HepG2 (cell line): ENCODE measurements around the gene PGA5. TPM values are rescaled to one million over a fixed set of nuclear protein-coding genes. Genes with fewer than 3 reads are reported as not detected.

Source experiments
- ASH2L ChIP-seq: fragments of 300-600, 200-600 bp; sonication (generic); IDR thresholded peaks from 2 replicates; pipeline ENCODE4 v1.7.0; 2017; ENCODE audit warnings: low read depth, mild to moderate bottlenecking, moderate library complexity, mixed read lengths, low read length; ENCODE audit not compliant: insufficient read length
- CC2D1A ChIP-seq: sonication (generic); formaldehyde crosslinking; IDR thresholded peaks from 2 replicates; pipeline ENCODE4 v1.8.1; 2023; ENCODE audit warnings: mild to moderate bottlenecking, missing genetic modification reagents
- CTCF ChIP-seq: sonication (generic); formaldehyde crosslinking; IDR thresholded peaks from 2 replicates; pipeline ENCODE4 v1.5.0; 2020; ENCODE audit warnings: mild to moderate bottlenecking, missing genetic modification reagents, moderate library complexity
- ERF ChIP-seq: IDR thresholded peaks from 2 replicates; pipeline ENCODE4 v1.6.1; 2018; ENCODE audit warnings: missing biosample characterization, missing genetic modification reagents
- FOXC1 ChIP-seq: sonication (generic); formaldehyde crosslinking; IDR thresholded peaks from 2 replicates; pipeline ENCODE4 v1.8.0; 2022; ENCODE audit warnings: mild to moderate bottlenecking, missing genetic modification reagents, borderline replicate concordance
- GATAD2A ChIP-seq: IDR thresholded peaks from 2 replicates; pipeline ENCODE4 v1.6.1; 2016
- KDM2A ChIP-seq: sonication (generic); formaldehyde crosslinking; IDR thresholded peaks from 2 replicates; pipeline ENCODE4 v1.4.0; 2020; ENCODE audit warnings: low read depth, missing genetic modification reagents, borderline replicate concordance
- LCORL ChIP-seq, 2 experiments: fragments of 450-650 bp in 1 of 2; sonication (generic) in 1 of 2; formaldehyde crosslinking in 1 of 2; IDR thresholded peaks; 2 replicates each; pipeline versions ENCODE4 v1.5.0 to v1.6.1; 2017 to 2020; ENCODE audit warnings: antibody characterized with exemption in 1 of 2, missing genetic modification reagents in 1 of 2
- NFRKB ChIP-seq: fragments of 450-650 bp; IDR thresholded peaks from 2 replicates; pipeline ENCODE4 v1.6.1; 2017
- RAD21 ChIP-seq: fragments of 450-650 bp; formaldehyde crosslinking; IDR thresholded peaks from 2 replicates; pipeline ENCODE4 v1.5.0; 2020; ENCODE audit warnings: mild to moderate bottlenecking
- RBM22 ChIP-seq: fragments of 200-400 bp; formaldehyde crosslinking; optimal IDR thresholded peaks from 2 replicates; pipeline ENCODE3; 2017; ENCODE audit warnings: mild to moderate bottlenecking, low read length, moderate library complexity
- SMC3 ChIP-seq: IDR thresholded peaks from 2 replicates; pipeline ENCODE4 v1.6.1; 2011; ENCODE audit warnings: low read length, improper control_type of control experiment
- STAG1 ChIP-seq: sonication (generic); formaldehyde crosslinking; IDR thresholded peaks from 2 replicates; pipeline ENCODE4 v1.4.0; 2020; ENCODE audit warnings: missing genetic modification reagents
- ZBTB38 ChIP-seq: sonication (generic); formaldehyde crosslinking; IDR thresholded peaks from 2 replicates; pipeline ENCODE4 v1.5.1; 2020; ENCODE audit warnings: mild to moderate bottlenecking, missing genetic modification reagents
- ZFP91 ChIP-seq: sonication (generic); formaldehyde crosslinking; IDR thresholded peaks from 2 replicates; pipeline ENCODE4 v1.9.0; 2022; ENCODE audit warnings: missing genetic modification reagents, mild to moderate bottlenecking, borderline replicate concordance
- ZFX ChIP-seq: sonication (generic); formaldehyde crosslinking; IDR thresholded peaks from 2 replicates; pipeline ENCODE4 v1.4.0; 2020; ENCODE audit warnings: mild to moderate bottlenecking, low read depth, missing genetic modification reagents, moderate library complexity
- ZMYM4 ChIP-seq: sonication (generic); formaldehyde crosslinking; IDR thresholded peaks from 2 replicates; pipeline ENCODE4 v1.8.1; 2023; ENCODE audit warnings: mild to moderate bottlenecking, missing genetic modification reagents
- ZNF205 ChIP-seq: IDR thresholded peaks from 2 replicates; pipeline ENCODE4 v1.6.1; 2018; ENCODE audit warnings: missing biosample characterization, missing genetic modification reagents
- ZNF292 ChIP-seq: sonication (generic); formaldehyde crosslinking; IDR thresholded peaks from 2 replicates; pipeline ENCODE4 v1.8.1; 2022; ENCODE audit warnings: mild to moderate bottlenecking, low read depth, missing genetic modification reagents, borderline replicate concordance
- ZNF672 ChIP-seq: sonication (generic); formaldehyde crosslinking; IDR thresholded peaks from 2 replicates; pipeline ENCODE4 v1.8.1; 2022; ENCODE audit warnings: missing genetic modification reagents
- ZNF768 ChIP-seq: sonication (generic); formaldehyde crosslinking; IDR thresholded peaks from 2 replicates; pipeline ENCODE4 v1.4.0; 2020; ENCODE audit warnings: missing genetic modification reagents
- polyA plus RNA-seq, 8 experiments: library from polyadenylated mRNA; depleted of rRNA in 3 of 8; stranded (reverse) in 7 of 8; unstranded in 1 of 8; fragments of >200 nt; fragmentation: Illumina TruSeq in 4 of 8; extraction: Trizol in 4 of 8; gene quantifications; 2 replicates each; pipeline versions ENCODE4 v1.2.1 to v1.2.3, GENCODE V29; 2011 to 2016; ENCODE audit warnings: low read depth in 4 of 8, missing spikeins in 1 of 8, mixed read lengths in 1 of 8; ENCODE audit not compliant: insufficient read depth in 1 of 8
- total RNA-seq, 5 experiments: library from RNA; depleted of rRNA; stranded (reverse); fragments of >200 nt; fragmentation: Illumina TruSeq; extraction: Trizol; gene quantifications; 2 replicates each; pipeline ENCODE4 v1.2.3, GENCODE V29; 2016; ENCODE audit warnings: low read depth in 1 of 5
- TF ChIP-seq, protein P1 (sequence below): sonication (generic); formaldehyde crosslinking; conservative IDR thresholded peaks from 2 replicates; pipeline ENCODE4 v1.8.1; 2023; ENCODE audit warnings: missing genetic modification reagents
- TF ChIP-seq, protein P2 (sequence below): sonication (generic); formaldehyde crosslinking; IDR thresholded peaks from 2 replicates; pipeline ENCODE4 v1.5.1; 2020; ENCODE audit warnings: mild to moderate bottlenecking, moderate library complexity, missing genetic modification reagents

Gene PGA5
- total and polyA plus RNA-seq, 2 of the 13 experiments (the other 11 are each of a cell fraction or from before 2014, with no cell fraction given), result not detected

DNA sequence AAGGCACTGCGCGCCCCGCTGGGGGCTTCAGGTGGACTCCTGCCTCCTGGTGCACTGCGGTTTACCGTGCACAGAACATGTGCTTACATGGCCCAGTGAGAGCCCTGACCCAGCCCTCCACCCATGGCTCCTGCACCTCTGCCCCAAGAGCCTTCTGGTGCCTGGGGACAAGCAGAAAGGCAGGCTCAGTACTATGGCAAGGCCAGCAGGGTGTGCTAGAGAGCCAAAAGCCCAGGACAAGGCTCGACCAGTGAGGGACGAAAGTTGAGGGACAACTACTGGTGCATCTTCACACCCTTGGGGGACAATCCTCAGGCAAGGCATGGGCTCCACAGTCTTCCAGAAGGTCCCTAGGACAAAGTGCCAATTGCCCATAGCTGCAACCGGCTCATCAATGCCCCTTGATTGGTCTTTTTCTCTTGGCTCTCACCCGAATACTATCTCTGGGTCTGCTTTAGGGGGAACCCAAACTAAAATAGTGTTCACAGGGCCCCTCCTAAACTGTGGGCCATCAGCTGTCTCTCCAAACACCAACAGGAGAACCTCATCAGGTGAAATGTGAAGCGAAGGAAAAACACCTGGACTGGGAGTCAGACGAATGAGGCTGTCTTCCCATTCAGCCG, 13.5 kb downstream of the PGA5 start (continued):
- TF ChIP-seq RAD21 (CRISPR knock-in tag), result peak; percentile 74
- 0 out of 2 replicates have a peak, but pooled peaks have one; percentile 29 for TF ChIP-seq ZMYM4
- TF ChIP-seq, protein P1, sequence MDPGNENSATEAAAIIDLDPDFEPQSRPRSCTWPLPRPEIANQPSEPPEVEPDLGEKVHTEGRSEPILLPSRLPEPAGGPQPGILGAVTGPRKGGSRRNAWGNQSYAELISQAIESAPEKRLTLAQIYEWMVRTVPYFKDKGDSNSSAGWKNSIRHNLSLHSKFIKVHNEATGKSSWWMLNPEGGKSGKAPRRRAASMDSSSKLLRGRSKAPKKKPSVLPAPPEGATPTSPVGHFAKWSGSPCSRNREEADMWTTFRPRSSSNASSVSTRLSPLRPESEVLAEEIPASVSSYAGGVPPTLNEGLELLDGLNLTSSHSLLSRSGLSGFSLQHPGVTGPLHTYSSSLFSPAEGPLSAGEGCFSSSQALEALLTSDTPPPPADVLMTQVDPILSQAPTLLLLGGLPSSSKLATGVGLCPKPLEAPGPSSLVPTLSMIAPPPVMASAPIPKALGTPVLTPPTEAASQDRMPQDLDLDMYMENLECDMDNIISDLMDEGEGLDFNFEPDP (CRISPR knock-in tag), result 0 out of 2 replicates have a peak, but pooled peaks have one; percentile 60
- TF ChIP-seq ZNF205 (CRISPR knock-in tag), result 0 out of 2 replicates have a peak, but pooled peaks have one; percentile 15
- 0 out of 2 replicates have a peak, but pooled peaks have one; percentile 18 for TF ChIP-seq ZNF768 (CRISPR knock-in tag)
- TF ChIP-seq KDM2A (CRISPR knock-in tag), result 0 out of 2 replicates have a peak, but pooled peaks have one; percentile 39
- TF ChIP-seq ZFP91 (CRISPR knock-in tag), result peak; percentile 23; the same call in 1 of the 2 replicates
- TF ChIP-seq ZFX (CRISPR knock-in tag), result peak; percentile 35; the same call in 1 of the 2 replicates
- TF ChIP-seq CTCF (CRISPR knock-in tag), result peak; percentile 96
- 0 out of 2 replicates have a peak, but pooled peaks have one; percentile 39 for TF ChIP-seq ERF (CRISPR knock-in tag)
- peak; percentile 82 for TF ChIP-seq STAG1 (CRISPR knock-in tag)
- TF ChIP-seq ZNF672 (CRISPR knock-in tag), result no peak
- no peak for TF ChIP-seq GATAD2A (CRISPR knock-in tag)
- peak; percentile 90 for TF ChIP-seq RBM22
- 0 out of 2 replicates have a peak, but pooled peaks have one; percentile 39 for TF ChIP-seq ZBTB38 (CRISPR knock-in tag)
- TF ChIP-seq NFRKB, result no peak
- TF ChIP-seq ASH2L, result peak; percentile 24
- peak; percentile 60 for TF ChIP-seq SMC3
- no peak for TF ChIP-seq CC2D1A (CRISPR knock-in tag)
- no peak for TF ChIP-seq LCORL (IDR thresholded peaks at IDR 0.05)
- TF ChIP-seq LCORL (CRISPR knock-in tag; IDR thresholded peaks at IDR 0.05), result peak; percentile 69
- TF ChIP-seq, protein P2, sequence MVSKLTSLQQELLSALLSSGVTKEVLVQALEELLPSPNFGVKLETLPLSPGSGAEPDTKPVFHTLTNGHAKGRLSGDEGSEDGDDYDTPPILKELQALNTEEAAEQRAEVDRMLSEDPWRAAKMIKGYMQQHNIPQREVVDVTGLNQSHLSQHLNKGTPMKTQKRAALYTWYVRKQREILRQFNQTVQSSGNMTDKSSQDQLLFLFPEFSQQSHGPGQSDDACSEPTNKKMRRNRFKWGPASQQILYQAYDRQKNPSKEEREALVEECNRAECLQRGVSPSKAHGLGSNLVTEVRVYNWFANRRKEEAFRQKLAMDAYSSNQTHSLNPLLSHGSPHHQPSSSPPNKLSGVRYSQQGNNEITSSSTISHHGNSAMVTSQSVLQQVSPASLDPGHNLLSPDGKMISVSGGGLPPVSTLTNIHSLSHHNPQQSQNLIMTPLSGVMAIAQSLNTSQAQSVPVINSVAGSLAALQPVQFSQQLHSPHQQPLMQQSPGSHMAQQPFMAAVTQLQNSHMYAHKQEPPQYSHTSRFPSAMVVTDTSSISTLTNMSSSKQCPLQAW (CRISPR knock-in tag), result peak; percentile 42; the same call in 1 of the 2 replicates
- 0 out of 2 replicates have a peak, but pooled peaks have one; percentile 25 for TF ChIP-seq FOXC1
- no peak for TF ChIP-seq ZNF292 (CRISPR knock-in tag)
